Endothelial cell of umbilical vein (primary cell): ENCODE data around the gene MYOCD. TPM values are rescaled to one million over a fixed set of nuclear protein-coding genes. Genes with fewer than 3 reads are reported as not detected.

Source experiments
- BruUV-seq: library from RNA; stranded (reverse); fragments of 400-500 nt; replicated peaks from 2 replicates; lab custom pipeline; 2021; lab: Mats Ljungman, UMichigan
- CTCF ChIA-PET: fragments of 300-600, 350-600 bp; sonication (Branson Sonifier 250); formaldehyde crosslinking; loops from one replicate; lab custom pipeline; 2021; ENCODE audit warnings: antibody characterized with exemption, inconsistent platforms; lab: Charles Lee
- POLR2A ChIA-PET: fragments of 300-600, 350-600 bp; sonication (Branson Sonifier 250); formaldehyde crosslinking; loops from one replicate; lab custom pipeline; 2021; ENCODE audit warnings: antibody characterized with exemption, inconsistent platforms; lab: Charles Lee
- DNase-seq: peaks from one replicate; pipeline ENCODE4 v3.0.0-alpha.2; 2011; ENCODE audit warnings: low read depth, low spot score
- FAIRE-seq: peaks from 2 replicates; lab custom pipeline; 2011; peaks lifted over from hg19 to GRCh38; lab: Jason Lieb, UNC
- H2AFZ ChIP-seq: 2 replicates; pipeline ENCODE4 v1.6.0; 2012; ENCODE audit warnings: low read depth, low read length, control low read depth, inconsistent platforms
- H3K27ac ChIP-seq: 2 replicates; pipeline ENCODE4 v1.5.1; 2011; ENCODE audit warnings: low read depth, mild to moderate bottlenecking, control low read depth, low read length, moderate library complexity; ENCODE audit not compliant: insufficient read depth
- H3K27me3 ChIP-seq, 2 experiments: 2 replicates each; pipeline versions ENCODE4 v1.6.0 to v1.6.1; 2011; ENCODE audit warnings: low read length in 2 of 2, mixed read lengths in 1 of 2; ENCODE audit not compliant: control insufficient read depth in 2 of 2, insufficient read depth in 2 of 2
- H3K36me3 ChIP-seq, 2 experiments: 2 replicates in 1 of 2; 3 replicates in 1 of 2; pipeline ENCODE4 v1.5.1; 2011; ENCODE audit warnings: low read length in 2 of 2, mild to moderate bottlenecking in 1 of 2, moderate library complexity in 1 of 2; ENCODE audit not compliant: control insufficient read depth in 2 of 2, insufficient read depth in 2 of 2; ENCODE audit errors: extremely low read depth in 1 of 2
- H3K4me1 ChIP-seq: 3 replicates; pipeline ENCODE4 v1.5.1; 2011; ENCODE audit warnings: mild to moderate bottlenecking, low read length; ENCODE audit not compliant: control insufficient read depth, insufficient read depth; ENCODE audit errors: extremely low read depth
- H3K4me2 ChIP-seq: 2 replicates; pipeline ENCODE4 v1.6.1; 2011; ENCODE audit warnings: low read length, control low read depth, mixed read lengths; ENCODE audit not compliant: insufficient read depth
- H3K4me3 ChIP-seq, 3 experiments: fragments of 200-600 bp in 1 of 3; sonication (generic), shearing (Covaris generic) in 1 of 3; replicated peaks in 1 of 3; 2 replicates each; pipeline ENCODE4 v1.5.1; 2011 to 2016; ENCODE audit warnings: control low read depth in 3 of 3, low read length in 3 of 3, mild to moderate bottlenecking in 2 of 3, inconsistent platforms in 1 of 3, low read depth in 1 of 3, moderate library complexity in 1 of 3; ENCODE audit not compliant: insufficient read depth in 1 of 3
- H3K79me2 ChIP-seq: 2 replicates; pipeline ENCODE4 v1.6.0; 2012; ENCODE audit warnings: low read length, inconsistent platforms; ENCODE audit not compliant: control insufficient read depth, insufficient read depth
- H3K9ac ChIP-seq: replicated peaks from 2 replicates; pipeline ENCODE3; 2011; ENCODE audit warnings: low read length, control low read depth; ENCODE audit not compliant: insufficient read depth; ENCODE audit errors: extremely low read depth
- H3K9me1 ChIP-seq: replicated peaks from 3 replicates; pipeline ENCODE4 v1.6.0; 2011; ENCODE audit warnings: mild to moderate bottlenecking, low read length; ENCODE audit not compliant: control insufficient read depth, insufficient read depth; ENCODE audit errors: extremely low read depth
- H3K9me3 ChIP-seq: replicated peaks from 2 replicates; pipeline ENCODE4 v1.5.1; 2012; ENCODE audit warnings: low read length, inconsistent platforms; ENCODE audit not compliant: control insufficient read depth, insufficient read depth
- H4K20me1 ChIP-seq: replicated peaks from 2 replicates; pipeline ENCODE3; 2011; ENCODE audit warnings: mild to moderate bottlenecking, low read length; ENCODE audit not compliant: control insufficient read depth, insufficient read depth; ENCODE audit errors: extremely low read depth
- CTCF ChIP-seq, 2 donors: IDR thresholded peaks; 1 replicate in 1 of 2; 2 replicates in 1 of 2; pipeline ENCODE4 v1.5.1; 2011; ENCODE audit warnings: low read length in 2 of 2, mild to moderate bottlenecking in 2 of 2, moderate library complexity in 2 of 2, control low read depth in 1 of 2, inconsistent platforms in 1 of 2, low read depth in 1 of 2; ENCODE audit not compliant: insufficient read depth in 1 of 2; ENCODE audit errors: extremely low read depth in 1 of 2
- EZH2 ChIP-seq: IDR thresholded peaks from 2 replicates; pipeline ENCODE4 v1.6.1; 2012; ENCODE audit warnings: borderline replicate concordance, low read depth, mild to moderate bottlenecking, moderate library complexity, low read length, inconsistent platforms; ENCODE audit not compliant: severe bottlenecking
- FOS ChIP-seq: IDR thresholded peaks from 2 replicates; pipeline ENCODE4 v1.6.1; 2011; ENCODE audit warnings: mild to moderate bottlenecking, low read length, moderate library complexity, borderline replicate concordance; ENCODE audit not compliant: insufficient read depth
- GATA2 ChIP-seq: IDR thresholded peaks from 2 replicates; pipeline ENCODE4 v1.7.0; 2011; ENCODE audit warnings: low read depth, mild to moderate bottlenecking, moderate library complexity, mixed read lengths, low read length; ENCODE audit not compliant: insufficient read length, insufficient read depth
- JUN ChIP-seq: IDR thresholded peaks from 2 replicates; pipeline ENCODE4 v1.6.1; 2011; ENCODE audit warnings: borderline replicate concordance, low read depth; ENCODE audit not compliant: insufficient read length, insufficient read depth
- MYC ChIP-seq: IDR thresholded peaks from one replicate; pipeline ENCODE4 v1.6.1; 2011; ENCODE audit warnings: mild to moderate bottlenecking, low read depth, low read length
- POLR2A ChIP-seq: IDR thresholded peaks from 2 replicates; pipeline ENCODE4 v1.6.1; 2012; ENCODE audit warnings: low read depth, mild to moderate bottlenecking, control low read depth, low read length
- POLR2AphosphoS5 ChIP-seq: IDR thresholded peaks from 2 replicates; pipeline ENCODE4 v1.6.1; 2012; ENCODE audit warnings: low read depth, mild to moderate bottlenecking, control low read depth, low read length, moderate library complexity; ENCODE audit not compliant: insufficient read depth
- dilution Hi-C: fragments of 300-500 bp; cut with MboI; formaldehyde crosslinking; loops from one replicate; pipeline ENCODE4 v1.15.0; 2019; ENCODE audit warnings: low sequenced_read_pairs; ENCODE audit not compliant: extremely low pct_ligation_motif_present
- intact Hi-C: fragments of 100-400 bp; cut with micrococcal nuclease; formaldehyde crosslinking; loops from one replicate; pipeline ENCODE4 v1.10.0; 2022
- polyA plus RNA-seq, 4 experiments: library from polyadenylated mRNA; depleted of rRNA in 3 of 4; stranded (reverse) in 3 of 4; unstranded in 1 of 4; fragments of >200 nt; gene quantifications; 2 replicates each; pipeline versions ENCODE4 v1.2.1 to v1.2.3, GENCODE V29; 2011 to 2012; ENCODE audit warnings: missing spikeins in 1 of 4
- total RNA-seq: library from RNA; stranded (reverse); gene quantifications from 2 replicates; pipeline ENCODE4 v1.2.3, GENCODE V29; 2021
- TF ChIP-seq, protein P1 (sequence below): IDR thresholded peaks from 2 replicates; pipeline ENCODE4 v1.6.1; 2011; ENCODE audit not compliant: insufficient read depth, insufficient read length

Gene MYOCD
- total and polyA plus RNA-seq, 2 donors (not counting 3 experiments of a cell fraction or from before 2014, with no cell fraction given), result not detected

DNA sequence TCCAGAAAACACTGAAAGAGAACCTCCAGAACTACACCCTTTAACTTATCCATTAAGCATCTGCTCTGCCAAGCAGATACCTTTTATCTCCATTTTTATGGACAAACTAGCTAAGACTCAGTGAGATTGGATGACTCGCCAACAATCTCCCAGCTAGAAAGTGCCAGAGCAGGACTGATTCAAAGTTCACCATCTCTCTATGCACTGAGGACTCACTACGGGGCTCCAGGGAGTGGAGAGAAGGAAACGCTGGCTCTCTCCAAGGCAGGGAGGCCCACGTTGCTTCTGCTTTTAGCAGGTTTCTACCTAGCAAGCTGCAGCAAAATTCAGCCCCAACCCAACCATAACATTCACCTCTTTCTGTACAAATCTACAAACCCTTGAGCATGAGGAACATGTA, 70.8 kb downstream of the MYOCD start:
- dilution Hi-C loops (no loop called here), intact Hi-C loops (no loop called here)
- Histone ChIP-seq H3K9ac (no peak overlapping the region), H3K9me3 (no peaks in the 10 kb centered on the region), H3K4me3 (no peak overlapping the region), H2AFZ (no peak overlapping the region), H4K20me1 (no peaks in the 10 kb centered on the region), H3K79me2 (no peaks in the 10 kb centered on the region), H3K4me1 (no peaks in the 10 kb centered on the region), H3K9me1 (no peaks in the 10 kb centered on the region), H3K27me3 (no peaks in the 10 kb centered on the region), H3K36me3 (no peaks in the 10 kb centered on the region), H3K27ac (no peak overlapping the region), H3K4me2 (no peak overlapping the region)
- POLR2A ChIA-PET, result no interaction called here
- BruUV-seq, result no TSS peak
- CTCF ChIA-PET, result no interaction called here
- TF ChIP-seq POLR2A, result no peak
- TF ChIP-seq POLR2AphosphoS5, result no peak
- FAIRE-seq (no peak), DNase-seq (no peak)

DNA sequence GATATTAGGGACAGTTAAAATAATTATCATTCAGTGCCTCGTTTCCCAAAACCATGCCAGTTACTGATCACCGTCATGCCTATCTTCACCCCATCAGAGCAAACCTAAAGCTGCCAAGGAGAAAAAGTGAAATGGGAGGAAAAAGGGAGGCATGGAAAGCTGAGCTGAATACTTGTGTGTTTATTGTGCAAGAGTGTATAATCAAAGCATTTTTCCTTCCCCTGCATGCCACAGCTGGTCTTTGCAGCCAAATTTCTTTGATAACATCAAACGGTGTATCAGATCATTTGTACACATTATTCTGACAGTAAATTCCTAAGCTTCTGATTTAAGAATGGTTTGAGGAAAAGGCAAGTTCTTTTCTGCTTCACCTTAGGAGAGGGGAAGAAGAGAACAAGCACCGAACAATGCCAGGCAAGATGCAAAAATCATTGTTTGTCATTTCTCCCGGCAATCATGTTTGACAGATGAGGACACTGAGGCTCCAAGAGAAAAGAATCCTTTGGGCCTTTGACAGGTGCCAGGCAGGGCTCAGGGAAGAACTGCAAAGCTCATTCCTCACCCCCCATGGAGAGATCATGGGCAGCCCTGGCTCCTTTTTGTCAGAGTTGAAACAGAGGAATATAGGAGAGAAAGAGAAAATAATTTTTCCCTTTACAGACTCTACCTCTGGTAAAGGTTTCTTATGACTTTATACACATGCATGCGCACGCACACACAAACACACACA, 72.2 kb downstream of the MYOCD start:
- no peaks in the 10 kb centered on the region for H3K79me2 ChIP-seq
- no peak overlapping the region for H3K4me2 ChIP-seq
- no peaks in the 10 kb centered on the region for H4K20me1 ChIP-seq
- CTCF ChIA-PET, result no interaction called here
- H3K27ac ChIP-seq, result no peak overlapping the region
- intact Hi-C loops, result no loop called here
- no peak overlapping the region for H3K9ac ChIP-seq
- H3K36me3 ChIP-seq, result no peaks in the 10 kb centered on the region
- dilution Hi-C loops, result no loop called here
- BruUV-seq, result no TSS peak
- H3K4me1 ChIP-seq, result no peaks in the 10 kb centered on the region
- H3K4me3 ChIP-seq, result no peak overlapping the region
- no peaks in the 10 kb centered on the region for H3K9me3 ChIP-seq
- POLR2A ChIA-PET, result no interaction called here
- H3K9me1 ChIP-seq, result no peaks in the 10 kb centered on the region
- H3K27me3 ChIP-seq, result no peaks in the 10 kb centered on the region
- FAIRE-seq (no peak), DNase-seq (no peak)
- no peak overlapping the region for H2AFZ ChIP-seq
- TF ChIP-seq POLR2AphosphoS5 (no peak), JUN (no peak), MYC (no peak), FOS (no peak), POLR2A (no peak), EZH2 (no peak), GATA2 (no peak), CTCF (IDR thresholded peaks at IDR 0.05; ENCODE audit: extremely low read depth in 1 of 2, insufficient read depth in 1 of 2, low read depth in 1 of 2, low read length in 2 of 2) (no peak)
- TF ChIP-seq, protein P1, sequence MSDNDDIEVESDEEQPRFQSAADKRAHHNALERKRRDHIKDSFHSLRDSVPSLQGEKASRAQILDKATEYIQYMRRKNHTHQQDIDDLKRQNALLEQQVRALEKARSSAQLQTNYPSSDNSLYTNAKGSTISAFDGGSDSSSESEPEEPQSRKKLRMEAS, result no peak
